SK-N-SH treated with all-trans-retinoic acid at 6 μM for 48 hours (cell line): ENCODE data around the gene DNTT.

ENCODE experiments used
- ATAC-seq: fragments of 200-7000 bp; cut with Tn5 transposase; 3 replicates; pipeline ENCODE4 v1.9.1; 2020; ENCODE audit warnings: mild to moderate bottlenecking, moderate library complexity
- ARNTL ChIP-seq: fragments of 450-650 bp; formaldehyde crosslinking; IDR thresholded peaks from 2 replicates; pipeline ENCODE4 v1.5.0; 2020; ENCODE audit warnings: low read depth, mild to moderate bottlenecking, moderate library complexity, borderline replicate concordance
- BACH2 ChIP-seq: fragments of 250-450 bp; sonication (Bioruptor Pico); IDR thresholded peaks from 2 replicates; pipeline ENCODE4 v1.9.0; 2021; ENCODE audit warnings: mild to moderate bottlenecking, borderline replicate concordance
- CSDC2 ChIP-seq: fragments of 250-450 bp; sonication (Bioruptor Pico); IDR thresholded peaks from 2 replicates; pipeline ENCODE4 v1.5.0; 2020; ENCODE audit warnings: mild to moderate bottlenecking, moderate library complexity
- ESRRG ChIP-seq: fragments of 250-450 bp; sonication (Bioruptor Pico); IDR thresholded peaks from 2 replicates; pipeline ENCODE4 v1.6.1; 2021; ENCODE audit warnings: mild to moderate bottlenecking
- GLIS3 ChIP-seq: fragments of 250-450 bp; sonication (Bioruptor Pico); IDR thresholded peaks from 2 replicates; pipeline ENCODE4 v1.5.0; 2020; ENCODE audit warnings: mild to moderate bottlenecking, moderate library complexity
- ISL1 ChIP-seq: fragments of 250-450 bp; sonication (Bioruptor Pico); IDR thresholded peaks from 2 replicates; pipeline ENCODE4 v2.1.2; 2022; ENCODE audit warnings: mild to moderate bottlenecking, moderate library complexity
- SNAI2 ChIP-seq: fragments of 250-450 bp; sonication (Bioruptor Pico); IDR thresholded peaks from 2 replicates; pipeline ENCODE4 v1.5.0; 2020; ENCODE audit warnings: mild to moderate bottlenecking, moderate library complexity
- TOX ChIP-seq: fragments of 250-450 bp; sonication (Bioruptor Pico); IDR thresholded peaks from 2 replicates; pipeline ENCODE4 v1.8.0; 2021; ENCODE audit warnings: mild to moderate bottlenecking, moderate library complexity, borderline replicate concordance
- ZC3H10 ChIP-seq: fragments of 250-450 bp; sonication (Bioruptor Pico); IDR thresholded peaks from 2 replicates; pipeline ENCODE4 v1.5.1; 2021; ENCODE audit warnings: mild to moderate bottlenecking, moderate library complexity
- ZFP3 ChIP-seq: fragments of 250-450 bp; sonication (Bioruptor Pico); IDR thresholded peaks from 2 replicates; pipeline ENCODE4 v1.5.0; 2020; ENCODE audit warnings: mild to moderate bottlenecking, moderate library complexity
- ZFP30 ChIP-seq: fragments of 450-650 bp; formaldehyde crosslinking; IDR thresholded peaks from 2 replicates; pipeline ENCODE4 v1.5.0; 2022; ENCODE audit warnings: mild to moderate bottlenecking, moderate library complexity
- ZNF565 ChIP-seq: fragments of 450-650 bp; formaldehyde crosslinking; conservative IDR thresholded peaks from 2 replicates; pipeline ENCODE4 v1.5.0; 2020; ENCODE audit warnings: low read depth, mild to moderate bottlenecking, moderate library complexity
- ZNF70 ChIP-seq: fragments of 450-650 bp; formaldehyde crosslinking; IDR thresholded peaks from 2 replicates; pipeline ENCODE4 v1.5.0; 2020; ENCODE audit warnings: mild to moderate bottlenecking, moderate library complexity
- ZNF8 ChIP-seq: fragments of 450-650 bp; formaldehyde crosslinking; IDR thresholded peaks from 2 replicates; pipeline ENCODE4 v1.5.0; 2020; ENCODE audit warnings: mild to moderate bottlenecking, moderate library complexity
- TF ChIP-seq, protein P1 (sequence below): fragments of 250-450 bp; sonication (Bioruptor Pico); IDR thresholded peaks from 2 replicates; pipeline ENCODE4 v1.5.0; 2020; ENCODE audit warnings: mild to moderate bottlenecking, moderate library complexity
- TF ChIP-seq, protein P2 (sequence below): fragments of 250-450 bp; sonication (Bioruptor Pico); IDR thresholded peaks from 2 replicates; pipeline ENCODE4 v1.5.1; 2021; ENCODE audit warnings: mild to moderate bottlenecking, moderate library complexity
- TF ChIP-seq, protein P3 (sequence below): fragments of 250-450 bp; sonication (Bioruptor Pico); IDR thresholded peaks from 2 replicates; pipeline ENCODE4 v1.8.0; 2020; ENCODE audit warnings: mild to moderate bottlenecking, moderate library complexity, borderline replicate concordance
- TF ChIP-seq, protein P4 (sequence below): fragments of 250-450 bp; sonication (Bioruptor Pico); IDR thresholded peaks from 2 replicates; pipeline ENCODE4 v1.8.0; 2021; ENCODE audit warnings: low read depth, mild to moderate bottlenecking, moderate library complexity, borderline replicate concordance

The DNTT gene

DNA sequence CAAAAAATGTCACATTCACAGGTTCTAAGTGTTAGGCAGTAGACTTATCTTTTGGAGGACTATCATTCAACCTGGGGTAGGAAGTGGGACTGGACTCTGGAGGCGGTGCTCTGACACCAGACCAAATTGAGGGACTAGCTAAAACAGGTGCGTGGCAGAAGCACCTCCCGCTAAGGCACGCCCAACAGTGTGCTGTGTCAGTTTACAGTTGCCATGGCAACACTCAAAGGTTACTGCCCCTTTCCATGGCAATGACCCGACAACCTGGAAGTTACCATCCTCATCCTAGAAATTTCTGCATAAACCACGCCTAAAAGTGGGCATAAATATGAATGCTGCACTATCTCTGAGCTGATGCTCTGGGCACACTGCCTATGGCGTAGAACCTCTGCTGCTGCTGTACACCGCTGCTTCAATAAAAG is 18.9 kb upstream of the DNTT start (continued):
- TF ChIP-seq ARNTL (CRISPR knock-in tag) (no peak), ESRRG (CRISPR knock-in tag) (no peak), ZNF565 (no peak), ISL1 (no peak), ZFP30 (CRISPR knock-in tag) (no peak), ZNF70 (CRISPR knock-in tag) (no peak)

GRCh38 chr10:96287392-96288105 is 16.7 kb upstream of the DNTT start:
- TF ChIP-seq ZC3H10: no peak
- TF ChIP-seq ZNF8: no peak
- TF ChIP-seq CSDC2 (CRISPR knock-in tag): no peak
- TF ChIP-seq SNAI2 (CRISPR knock-in tag): no peak
- TF ChIP-seq ZNF70 (CRISPR knock-in tag): no peak
- no peak for TF ChIP-seq TOX (CRISPR knock-in tag)
- TF ChIP-seq, protein P1, sequence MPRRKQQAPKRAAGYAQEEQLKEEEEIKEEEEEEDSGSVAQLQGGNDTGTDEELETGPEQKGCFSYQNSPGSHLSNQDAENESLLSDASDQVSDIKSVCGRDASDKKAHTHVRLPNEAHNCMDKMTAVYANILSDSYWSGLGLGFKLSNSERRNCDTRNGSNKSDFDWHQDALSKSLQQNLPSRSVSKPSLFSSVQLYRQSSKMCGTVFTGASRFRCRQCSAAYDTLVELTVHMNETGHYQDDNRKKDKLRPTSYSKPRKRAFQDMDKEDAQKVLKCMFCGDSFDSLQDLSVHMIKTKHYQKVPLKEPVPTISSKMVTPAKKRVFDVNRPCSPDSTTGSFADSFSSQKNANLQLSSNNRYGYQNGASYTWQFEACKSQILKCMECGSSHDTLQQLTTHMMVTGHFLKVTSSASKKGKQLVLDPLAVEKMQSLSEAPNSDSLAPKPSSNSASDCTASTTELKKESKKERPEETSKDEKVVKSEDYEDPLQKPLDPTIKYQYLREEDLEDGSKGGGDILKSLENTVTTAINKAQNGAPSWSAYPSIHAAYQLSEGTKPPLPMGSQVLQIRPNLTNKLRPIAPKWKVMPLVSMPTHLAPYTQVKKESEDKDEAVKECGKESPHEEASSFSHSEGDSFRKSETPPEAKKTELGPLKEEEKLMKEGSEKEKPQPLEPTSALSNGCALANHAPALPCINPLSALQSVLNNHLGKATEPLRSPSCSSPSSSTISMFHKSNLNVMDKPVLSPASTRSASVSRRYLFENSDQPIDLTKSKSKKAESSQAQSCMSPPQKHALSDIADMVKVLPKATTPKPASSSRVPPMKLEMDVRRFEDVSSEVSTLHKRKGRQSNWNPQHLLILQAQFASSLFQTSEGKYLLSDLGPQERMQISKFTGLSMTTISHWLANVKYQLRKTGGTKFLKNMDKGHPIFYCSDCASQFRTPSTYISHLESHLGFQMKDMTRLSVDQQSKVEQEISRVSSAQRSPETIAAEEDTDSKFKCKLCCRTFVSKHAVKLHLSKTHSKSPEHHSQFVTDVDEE (CRISPR knock-in tag): no peak
- no peak for TF ChIP-seq GLIS3 (CRISPR knock-in tag)
- no peak for ATAC-seq

DNA sequence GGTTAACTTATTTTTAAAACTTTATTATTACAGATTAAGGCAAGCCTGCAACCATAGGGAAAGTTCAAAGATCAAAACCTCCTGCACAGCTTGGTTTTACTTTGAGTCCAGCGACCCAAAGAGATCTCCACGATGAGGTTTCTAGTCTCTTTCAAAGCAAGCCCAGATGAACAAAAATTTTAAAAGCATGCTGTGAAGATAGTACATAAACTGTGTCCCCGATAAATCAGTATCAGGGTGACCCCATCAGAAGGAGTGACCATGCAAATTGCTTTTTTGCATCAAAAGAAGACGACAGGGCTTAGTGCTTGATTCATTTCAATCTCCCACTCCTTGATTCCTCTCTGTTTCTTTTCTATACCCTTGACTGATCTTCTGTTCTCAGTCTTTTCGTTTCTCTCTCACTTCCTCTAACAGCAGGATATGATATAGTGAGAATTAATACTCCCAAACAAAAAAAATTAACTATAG is 16.0 kb upstream of the DNTT start:
- no peak for ATAC-seq
- TF ChIP-seq, protein P2, sequence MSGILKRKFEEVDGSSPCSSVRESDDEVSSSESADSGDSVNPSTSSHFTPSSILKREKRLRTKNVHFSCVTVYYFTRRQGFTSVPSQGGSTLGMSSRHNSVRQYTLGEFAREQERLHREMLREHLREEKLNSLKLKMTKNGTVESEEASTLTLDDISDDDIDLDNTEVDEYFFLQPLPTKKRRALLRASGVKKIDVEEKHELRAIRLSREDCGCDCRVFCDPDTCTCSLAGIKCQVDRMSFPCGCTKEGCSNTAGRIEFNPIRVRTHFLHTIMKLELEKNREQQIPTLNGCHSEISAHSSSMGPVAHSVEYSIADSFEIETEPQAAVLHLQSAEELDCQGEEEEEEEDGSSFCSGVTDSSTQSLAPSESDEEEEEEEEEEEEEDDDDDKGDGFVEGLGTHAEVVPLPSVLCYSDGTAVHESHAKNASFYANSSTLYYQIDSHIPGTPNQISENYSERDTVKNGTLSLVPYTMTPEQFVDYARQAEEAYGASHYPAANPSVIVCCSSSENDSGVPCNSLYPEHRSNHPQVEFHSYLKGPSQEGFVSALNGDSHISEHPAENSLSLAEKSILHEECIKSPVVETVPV (CRISPR knock-in tag): no peak
- TF ChIP-seq, protein P3, sequence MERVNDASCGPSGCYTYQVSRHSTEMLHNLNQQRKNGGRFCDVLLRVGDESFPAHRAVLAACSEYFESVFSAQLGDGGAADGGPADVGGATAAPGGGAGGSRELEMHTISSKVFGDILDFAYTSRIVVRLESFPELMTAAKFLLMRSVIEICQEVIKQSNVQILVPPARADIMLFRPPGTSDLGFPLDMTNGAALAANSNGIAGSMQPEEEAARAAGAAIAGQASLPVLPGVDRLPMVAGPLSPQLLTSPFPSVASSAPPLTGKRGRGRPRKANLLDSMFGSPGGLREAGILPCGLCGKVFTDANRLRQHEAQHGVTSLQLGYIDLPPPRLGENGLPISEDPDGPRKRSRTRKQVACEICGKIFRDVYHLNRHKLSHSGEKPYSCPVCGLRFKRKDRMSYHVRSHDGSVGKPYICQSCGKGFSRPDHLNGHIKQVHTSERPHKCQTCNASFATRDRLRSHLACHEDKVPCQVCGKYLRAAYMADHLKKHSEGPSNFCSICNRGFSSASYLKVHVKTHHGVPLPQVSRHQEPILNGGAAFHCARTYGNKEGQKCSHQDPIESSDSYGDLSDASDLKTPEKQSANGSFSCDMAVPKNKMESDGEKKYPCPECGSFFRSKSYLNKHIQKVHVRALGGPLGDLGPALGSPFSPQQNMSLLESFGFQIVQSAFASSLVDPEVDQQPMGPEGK (CRISPR knock-in tag): no peak
- TF ChIP-seq ZFP3 (CRISPR knock-in tag) (no peak), ZNF8 (no peak), ZC3H10 (no peak), SNAI2 (CRISPR knock-in tag) (no peak), GLIS3 (CRISPR knock-in tag) (no peak), ZNF70 (CRISPR knock-in tag) (no peak), BACH2 (CRISPR knock-in tag) (no peak)
- TF ChIP-seq, protein P4, sequence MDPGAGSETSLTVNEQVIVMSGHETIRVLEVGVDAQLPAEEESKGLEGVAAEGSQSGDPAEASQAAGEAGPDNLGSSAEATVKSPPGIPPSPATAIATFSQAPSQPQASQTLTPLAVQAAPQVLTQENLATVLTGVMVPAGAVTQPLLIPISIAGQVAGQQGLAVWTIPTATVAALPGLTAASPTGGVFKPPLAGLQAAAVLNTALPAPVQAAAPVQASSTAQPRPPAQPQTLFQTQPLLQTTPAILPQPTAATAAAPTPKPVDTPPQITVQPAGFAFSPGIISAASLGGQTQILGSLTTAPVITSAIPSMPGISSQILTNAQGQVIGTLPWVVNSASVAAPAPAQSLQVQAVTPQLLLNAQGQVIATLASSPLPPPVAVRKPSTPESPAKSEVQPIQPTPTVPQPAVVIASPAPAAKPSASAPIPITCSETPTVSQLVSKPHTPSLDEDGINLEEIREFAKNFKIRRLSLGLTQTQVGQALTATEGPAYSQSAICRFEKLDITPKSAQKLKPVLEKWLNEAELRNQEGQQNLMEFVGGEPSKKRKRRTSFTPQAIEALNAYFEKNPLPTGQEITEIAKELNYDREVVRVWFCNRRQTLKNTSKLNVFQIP: no peak
- TF ChIP-seq, protein P1 (CRISPR knock-in tag): no peak
- TF ChIP-seq, all 23 proteins: peak for 0
